ENCODE measurements around the gene CCT6B. TPM values are rescaled to one million over a fixed set of nuclear protein-coding genes. Genes with fewer than 3 reads are reported as not detected.

The CCT6B gene, protein sequence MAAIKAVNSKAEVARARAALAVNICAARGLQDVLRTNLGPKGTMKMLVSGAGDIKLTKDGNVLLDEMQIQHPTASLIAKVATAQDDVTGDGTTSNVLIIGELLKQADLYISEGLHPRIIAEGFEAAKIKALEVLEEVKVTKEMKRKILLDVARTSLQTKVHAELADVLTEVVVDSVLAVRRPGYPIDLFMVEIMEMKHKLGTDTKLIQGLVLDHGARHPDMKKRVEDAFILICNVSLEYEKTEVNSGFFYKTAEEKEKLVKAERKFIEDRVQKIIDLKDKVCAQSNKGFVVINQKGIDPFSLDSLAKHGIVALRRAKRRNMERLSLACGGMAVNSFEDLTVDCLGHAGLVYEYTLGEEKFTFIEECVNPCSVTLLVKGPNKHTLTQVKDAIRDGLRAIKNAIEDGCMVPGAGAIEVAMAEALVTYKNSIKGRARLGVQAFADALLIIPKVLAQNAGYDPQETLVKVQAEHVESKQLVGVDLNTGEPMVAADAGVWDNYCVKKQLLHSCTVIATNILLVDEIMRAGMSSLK
- 2.1 to 3.0 TPM (median 2.1 TPM) in 3 replicates for total RNA-seq
- long read RNA-seq, partial matches to known transcripts: 0 of 3 reads
- long read RNA-seq, other reads (novel, unspliced or antisense): 3 of 3 reads

DNA sequence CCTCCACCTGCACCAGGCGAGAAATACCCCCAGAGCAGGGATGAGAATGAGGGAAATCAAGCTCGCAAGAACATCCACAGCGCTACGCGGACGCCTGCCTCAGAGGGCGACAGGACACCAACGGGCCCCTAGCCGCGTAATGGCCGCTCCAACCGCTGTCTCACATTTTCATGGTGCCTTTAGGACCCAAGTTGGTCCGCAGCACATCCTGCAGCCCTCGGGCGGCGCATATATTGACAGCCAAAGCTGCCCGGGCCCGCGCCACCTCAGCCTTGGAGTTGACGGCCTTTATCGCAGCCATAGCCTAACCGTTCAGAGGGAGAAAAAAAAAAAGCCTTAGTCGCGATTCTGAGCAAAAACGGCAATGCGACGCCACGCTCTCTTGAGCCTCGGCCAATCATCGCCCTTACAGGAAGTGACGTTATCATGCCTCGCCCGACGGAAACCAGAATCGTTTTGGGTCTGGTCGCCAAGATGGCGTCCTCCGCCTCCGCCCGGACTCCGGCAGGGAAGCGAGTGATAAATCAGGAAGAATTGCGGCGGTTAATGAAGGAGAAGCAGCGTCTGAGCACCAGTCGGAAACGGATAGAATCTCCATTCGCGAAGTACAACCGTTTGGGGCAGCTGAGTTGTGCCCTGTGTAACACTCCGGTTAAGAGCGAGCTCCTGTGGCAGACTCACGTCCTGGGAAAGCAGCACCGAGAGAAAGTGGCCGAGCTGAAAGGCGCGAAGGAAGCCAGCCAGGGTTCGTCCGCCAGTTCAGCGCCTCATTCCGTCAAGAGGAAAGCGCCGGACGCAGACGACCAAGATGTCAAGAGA is at the start of gene CCT6B, which contains the start of gene ZNF830:
CCT6B (minus strand) TSS at position 368 of the 819 bp plus-strand sequence; CDS start at position 301, 67 bp downstream.
ZNF830 (plus strand) TSS at position 448 of the 819 bp plus-strand sequence; CDS start at position 475, 27 bp downstream.
- H3K36me3 Mint-ChIP-seq (ENCODE audit: low read depth): peaks cover 10% of the 10 kb centered on the region
- DNase-seq (ENCODE audit: low spot score): peak; percentile 95
- H3K27ac Mint-ChIP-seq (ENCODE audit: unreplicated experiment): peak within 1 kb of the TSS; percentile 100
- no peaks in the 10 kb centered on the region for H3K27me3 Mint-ChIP-seq (ENCODE audit: low read depth)
- TF ChIP-seq, protein P1, sequence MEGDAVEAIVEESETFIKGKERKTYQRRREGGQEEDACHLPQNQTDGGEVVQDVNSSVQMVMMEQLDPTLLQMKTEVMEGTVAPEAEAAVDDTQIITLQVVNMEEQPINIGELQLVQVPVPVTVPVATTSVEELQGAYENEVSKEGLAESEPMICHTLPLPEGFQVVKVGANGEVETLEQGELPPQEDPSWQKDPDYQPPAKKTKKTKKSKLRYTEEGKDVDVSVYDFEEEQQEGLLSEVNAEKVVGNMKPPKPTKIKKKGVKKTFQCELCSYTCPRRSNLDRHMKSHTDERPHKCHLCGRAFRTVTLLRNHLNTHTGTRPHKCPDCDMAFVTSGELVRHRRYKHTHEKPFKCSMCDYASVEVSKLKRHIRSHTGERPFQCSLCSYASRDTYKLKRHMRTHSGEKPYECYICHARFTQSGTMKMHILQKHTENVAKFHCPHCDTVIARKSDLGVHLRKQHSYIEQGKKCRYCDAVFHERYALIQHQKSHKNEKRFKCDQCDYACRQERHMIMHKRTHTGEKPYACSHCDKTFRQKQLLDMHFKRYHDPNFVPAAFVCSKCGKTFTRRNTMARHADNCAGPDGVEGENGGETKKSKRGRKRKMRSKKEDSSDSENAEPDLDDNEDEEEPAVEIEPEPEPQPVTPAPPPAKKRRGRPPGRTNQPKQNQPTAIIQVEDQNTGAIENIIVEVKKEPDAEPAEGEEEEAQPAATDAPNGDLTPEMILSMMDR (IDR thresholded peaks at IDR 0.05): peak; percentile 2
- peak within 1 kb of the TSS; percentile 96 for H3K4me3 Mint-ChIP-seq (ENCODE audit: unreplicated experiment)
- peaks cover 24% of the 10 kb centered on the region for H3K4me1 Mint-ChIP-seq (ENCODE audit: low read depth)
- H3K9me3 Mint-ChIP-seq (ENCODE audit: low read depth): no peaks in the 10 kb centered on the region

DNA sequence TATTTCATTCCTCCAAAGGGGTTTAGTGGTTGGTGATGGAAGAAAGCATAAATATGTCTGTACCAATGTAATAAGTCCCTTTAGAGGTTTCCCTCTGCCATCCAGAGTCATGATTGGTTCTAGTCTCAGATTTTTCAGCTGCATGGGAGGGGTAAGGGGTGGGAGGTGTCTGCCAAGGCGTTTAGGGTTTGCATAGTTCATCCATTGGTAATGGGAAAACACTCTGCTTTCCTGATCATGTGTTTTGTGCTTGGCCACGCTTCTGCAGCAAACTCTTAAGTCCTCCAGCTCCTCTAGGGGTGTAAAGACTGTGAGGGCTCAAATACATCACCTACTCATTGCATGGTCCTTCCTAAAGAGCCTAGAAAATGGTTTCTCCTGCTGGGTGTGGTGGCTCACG is 48.8 kb upstream of the CCT6B start:
- Mint-ChIP-seq H3K27me3 (ENCODE audit: low read depth) (no peaks in the 10 kb centered on the region), H3K4me3 (ENCODE audit: unreplicated experiment) (no peak overlapping the region), H3K36me3 (ENCODE audit: low read depth) (peaks cover 13% of the 10 kb centered on the region), H3K27ac (ENCODE audit: unreplicated experiment) (no peak overlapping the region), H3K9me3 (ENCODE audit: low read depth) (no peaks in the 10 kb centered on the region), H3K4me1 (ENCODE audit: low read depth) (peaks cover 3% of the 10 kb centered on the region)
- TF ChIP-seq, protein P1 (IDR thresholded peaks at IDR 0.05): no peak
- no peak for DNase-seq (ENCODE audit: low spot score)

DNA sequence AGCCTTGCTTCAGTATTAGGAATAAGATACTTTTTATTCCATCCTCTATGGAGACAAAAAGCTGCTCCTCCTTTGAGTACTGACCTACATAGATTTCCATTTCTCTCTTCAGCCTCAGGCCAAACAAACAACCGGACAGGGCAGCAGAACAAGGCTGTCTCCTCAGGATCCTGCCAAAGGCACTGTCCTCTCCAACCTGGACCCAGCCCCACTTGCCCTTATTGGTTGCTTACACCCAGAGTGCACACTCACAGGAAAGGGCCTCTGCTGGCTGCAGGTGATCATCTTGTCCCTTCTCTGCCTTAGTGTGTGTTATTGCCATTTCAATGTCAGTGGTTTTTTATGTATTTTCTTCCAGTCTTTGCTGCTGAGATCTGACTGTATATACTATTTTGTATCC is 45.7 kb upstream of the CCT6B start:
- H3K27me3 Mint-ChIP-seq (ENCODE audit: low read depth): no peaks in the 10 kb centered on the region
- TF ChIP-seq, protein P1 (IDR thresholded peaks at IDR 0.05): no peak
- H3K9me3 Mint-ChIP-seq (ENCODE audit: low read depth): no peaks in the 10 kb centered on the region
- peaks cover 14% of the 10 kb centered on the region for H3K4me1 Mint-ChIP-seq (ENCODE audit: low read depth)
- H3K27ac Mint-ChIP-seq (ENCODE audit: unreplicated experiment): no peak overlapping the region
- peaks cover 15% of the 10 kb centered on the region for H3K36me3 Mint-ChIP-seq (ENCODE audit: low read depth)
- no peak for DNase-seq (ENCODE audit: low spot score)
- H3K4me3 Mint-ChIP-seq (ENCODE audit: unreplicated experiment): no peak overlapping the region

DNA sequence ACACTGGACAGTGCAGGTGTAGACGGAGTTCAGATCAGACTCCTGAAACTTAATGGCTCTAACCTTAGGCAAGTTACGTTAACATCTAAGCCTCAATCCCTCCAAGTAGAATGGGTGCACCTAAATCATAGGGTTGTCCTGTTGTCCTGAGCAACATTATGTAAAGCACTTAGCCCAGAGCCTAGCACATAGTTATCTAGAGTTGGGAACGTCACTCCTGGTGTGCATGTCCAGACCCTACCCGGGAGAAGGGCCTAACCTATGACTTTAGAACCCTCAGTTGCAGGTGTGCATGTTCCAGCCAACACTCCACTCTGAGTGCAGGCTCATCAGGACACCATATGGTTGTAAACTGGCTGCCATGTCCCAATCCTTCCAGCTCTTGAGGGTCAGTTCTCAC is 45.1 kb upstream of the CCT6B start:
- TF ChIP-seq, protein P1 (IDR thresholded peaks at IDR 0.05): no peak
- H3K36me3 Mint-ChIP-seq (ENCODE audit: low read depth): peaks cover 14% of the 10 kb centered on the region
- H3K4me3 Mint-ChIP-seq (ENCODE audit: unreplicated experiment): no peak overlapping the region
- H3K4me1 Mint-ChIP-seq (ENCODE audit: low read depth): peaks cover 16% of the 10 kb centered on the region
- no peak overlapping the region for H3K27ac Mint-ChIP-seq (ENCODE audit: unreplicated experiment)
- no peaks in the 10 kb centered on the region for H3K9me3 Mint-ChIP-seq (ENCODE audit: low read depth)
- H3K27me3 Mint-ChIP-seq (ENCODE audit: low read depth): no peaks in the 10 kb centered on the region
- no peak for DNase-seq (ENCODE audit: low spot score)

DNA sequence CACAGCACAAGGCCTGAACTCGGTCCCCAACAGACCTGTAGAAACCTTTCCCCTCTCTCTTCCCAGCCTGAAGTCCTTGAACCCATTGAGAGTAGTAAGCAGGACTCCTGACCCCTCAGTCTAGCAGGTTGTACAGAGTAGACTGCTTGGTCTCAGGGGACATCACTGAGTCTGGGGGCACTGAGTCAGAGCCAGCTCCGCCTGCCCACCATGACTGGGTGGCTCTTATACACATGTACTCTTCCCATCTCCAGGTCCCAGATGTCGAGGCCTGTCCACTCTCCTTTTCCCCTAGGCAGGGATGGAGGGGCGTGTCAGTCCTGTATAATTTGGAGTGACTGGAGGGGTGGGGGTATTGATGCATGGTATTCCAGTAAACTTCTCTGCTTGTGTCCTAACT is 42.5 kb upstream of the CCT6B start:
- no peak overlapping the region for H3K27ac Mint-ChIP-seq (ENCODE audit: unreplicated experiment)
- DNase-seq (ENCODE audit: low spot score): no peak
- no peak overlapping the region for H3K4me3 Mint-ChIP-seq (ENCODE audit: unreplicated experiment)
- H3K9me3 Mint-ChIP-seq (ENCODE audit: low read depth): no peaks in the 10 kb centered on the region
- H3K36me3 Mint-ChIP-seq (ENCODE audit: low read depth): peaks cover 19% of the 10 kb centered on the region
- no peaks in the 10 kb centered on the region for H3K27me3 Mint-ChIP-seq (ENCODE audit: low read depth)
- TF ChIP-seq, protein P1 (IDR thresholded peaks at IDR 0.05): no peak
- peaks cover 16% of the 10 kb centered on the region for H3K4me1 Mint-ChIP-seq (ENCODE audit: low read depth)

Data from chondrocyte (in vitro differentiated cells).